GM23338 (cell line): ENCODE data around the gene INPP5D. TPM values are rescaled to one million over a fixed set of nuclear protein-coding genes. Genes with fewer than 3 reads are reported as not detected.

ENCODE experiments used
- ATAC-seq: fragments of 200-7000 bp; cut with Tn5 transposase; 3 replicates; pipeline ENCODE4 v1.9.1; 2020
- DNase-seq: peaks from one replicate; pipeline ENCODE4 v3.0.0-alpha.2; 2015; ENCODE audit warnings: low spot score
- H2AFZ ChIP-seq: fragments of 200-600 bp; sonication (generic); 2 replicates; pipeline ENCODE4 v1.8.0; 2016; ENCODE audit warnings: antibody characterized with exemption, mild to moderate bottlenecking, moderate library complexity
- H3F3A ChIP-seq: fragments of 200-600 bp; sonication (generic); replicated peaks from 2 replicates; pipeline ENCODE4 v1.8.0; 2017; ENCODE audit warnings: antibody characterized with exemption, mixed run types, low read depth
- H3K27ac ChIP-seq: fragments of 200-600 bp; sonication (generic); 2 replicates; pipeline ENCODE4 v1.6.1; 2016; ENCODE audit warnings: low read depth
- H3K27me3 ChIP-seq: fragments of 200-600 bp; sonication (generic); 2 replicates; pipeline ENCODE4 v1.8.0; 2016; ENCODE audit warnings: mild to moderate bottlenecking, mixed run types, moderate library complexity; ENCODE audit not compliant: insufficient read depth
- H3K36me3 ChIP-seq: fragments of 200-600 bp; sonication (generic); 2 replicates; pipeline ENCODE4 v1.8.0; 2016; ENCODE audit warnings: mild to moderate bottlenecking; ENCODE audit not compliant: insufficient read depth
- H3K4me1 ChIP-seq: fragments of 200-600 bp; sonication (generic); 2 replicates; pipeline ENCODE4 v1.8.0; 2016; ENCODE audit warnings: mild to moderate bottlenecking, moderate library complexity; ENCODE audit not compliant: insufficient read depth
- H3K4me2 ChIP-seq: fragments of 200-600 bp; sonication (generic); 2 replicates; pipeline ENCODE4 v1.7.1; 2017; ENCODE audit warnings: mixed run types
- H3K4me3 ChIP-seq: fragments of 200-600 bp; sonication (generic); 2 replicates; pipeline ENCODE4 v1.6.1; 2016; ENCODE audit warnings: mixed run types
- H3K79me2 ChIP-seq: fragments of 200-600 bp; sonication (generic); replicated peaks from 2 replicates; pipeline ENCODE4 v1.8.0; 2017; ENCODE audit warnings: mild to moderate bottlenecking; ENCODE audit not compliant: insufficient read depth
- H3K9me2 ChIP-seq: fragments of 200-600 bp; sonication (generic); 2 replicates; pipeline ENCODE4 v1.8.0; 2017; ENCODE audit not compliant: insufficient read depth
- H4K20me1 ChIP-seq: fragments of 200-600 bp; sonication (generic); replicated peaks from 2 replicates; pipeline ENCODE4 v1.8.0; 2017; ENCODE audit warnings: mild to moderate bottlenecking; ENCODE audit not compliant: insufficient read depth
- H3K27ac Mint-ChIP-seq: 2 replicates; pipeline ENCODE4 v1.8.0; 2020; ENCODE audit warnings: inconsistent platforms, mild to moderate bottlenecking, moderate library complexity, mixed read lengths
- H3K27me3 Mint-ChIP-seq: 3 replicates; pipeline ENCODE4 v1.8.0; 2022; ENCODE audit warnings: low read depth, mild to moderate bottlenecking, moderate library complexity, mixed read lengths, inconsistent platforms; ENCODE audit not compliant: insufficient read depth, poor library complexity
- H3K36me3 Mint-ChIP-seq: 3 replicates; pipeline ENCODE4 v1.8.0; 2021; ENCODE audit warnings: low read depth, mild to moderate bottlenecking, inconsistent platforms, moderate library complexity, mixed read lengths
- H3K4me1 Mint-ChIP-seq: 3 replicates; pipeline ENCODE4 v1.8.0; 2020; ENCODE audit warnings: mild to moderate bottlenecking, inconsistent platforms, mixed read lengths
- H3K4me3 Mint-ChIP-seq: 3 replicates; pipeline ENCODE4 v1.8.0; 2021; ENCODE audit warnings: moderate library complexity, mild to moderate bottlenecking, inconsistent platforms, mixed read lengths
- H3K9me3 Mint-ChIP-seq: 3 replicates; pipeline ENCODE4 v1.8.0; 2020; ENCODE audit warnings: moderate library complexity, mild to moderate bottlenecking, inconsistent platforms, mixed read lengths
- EZH2phosphoT487 ChIP-seq: fragments of 200-600 bp; sonication (generic); IDR thresholded peaks from one replicate; pipeline ENCODE4 v1.8.1; 2018; ENCODE audit warnings: antibody characterized with exemption; ENCODE audit not compliant: unreplicated experiment
- JUNB ChIP-seq: IDR thresholded peaks from one replicate; pipeline ENCODE4 v1.6.1; 2016; ENCODE audit warnings: antibody characterized with exemption; ENCODE audit not compliant: unreplicated experiment
- STAT1 ChIP-seq: IDR thresholded peaks from one replicate; pipeline ENCODE4 v1.6.1; 2016; ENCODE audit warnings: antibody characterized with exemption; ENCODE audit not compliant: unreplicated experiment
- ZNF114 ChIP-seq: fragments of 250-450 bp; sonication (Bioruptor Pico); IDR thresholded peaks from 2 replicates; pipeline ENCODE4 v1.5.0; 2020; ENCODE audit warnings: mild to moderate bottlenecking, moderate library complexity
- ZNF331 ChIP-seq: fragments of 250-450 bp; sonication (Bioruptor Pico); IDR thresholded peaks from 2 replicates; pipeline ENCODE4 v1.5.0; 2020; ENCODE audit warnings: low read depth, mild to moderate bottlenecking, moderate library complexity
- polyA plus RNA-seq: library from polyadenylated mRNA; unstranded; fragments of >200 nt; fragmentation: Nextera tagmentation; extraction: Ambion mirVana; gene quantifications from 2 replicates; pipeline ENCODE4 v1.2.1, GENCODE V29; 2016
- total RNA-seq: library from RNA; depleted of rRNA; stranded (reverse); fragments of >200 nt; shearing (Covaris generic); gene quantifications from 2 replicates; pipeline ENCODE4 v1.2.3, GENCODE V29; 2014
- TF ChIP-seq, protein P1 (sequence below): fragments of 250-450 bp; sonication (Bioruptor Pico); IDR thresholded peaks from 2 replicates; pipeline ENCODE4 v1.5.0; 2020; ENCODE audit warnings: mild to moderate bottlenecking, moderate library complexity
- TF ChIP-seq, protein P2 (sequence below), 2 experiments: fragments of 200-600 bp in 1 of 2; sonication (generic) in 1 of 2; conservative IDR thresholded peaks; 2 replicates each; pipeline versions ENCODE4 v1.5.1 to v1.6.1; 2016 to 2017; ENCODE audit warnings: antibody characterized with exemption in 2 of 2, low read depth in 2 of 2, mild to moderate bottlenecking in 2 of 2, moderate library complexity in 1 of 2
- TF ChIP-seq, protein P3 (sequence below): IDR thresholded peaks from 2 replicates; pipeline ENCODE4 v1.6.1; 2016; ENCODE audit warnings: antibody characterized with exemption

INPP5D gene
- total and polyA plus RNA-seq, 2 experiments from 2014 or later: 6.6 to 8.3 TPM

DNA sequence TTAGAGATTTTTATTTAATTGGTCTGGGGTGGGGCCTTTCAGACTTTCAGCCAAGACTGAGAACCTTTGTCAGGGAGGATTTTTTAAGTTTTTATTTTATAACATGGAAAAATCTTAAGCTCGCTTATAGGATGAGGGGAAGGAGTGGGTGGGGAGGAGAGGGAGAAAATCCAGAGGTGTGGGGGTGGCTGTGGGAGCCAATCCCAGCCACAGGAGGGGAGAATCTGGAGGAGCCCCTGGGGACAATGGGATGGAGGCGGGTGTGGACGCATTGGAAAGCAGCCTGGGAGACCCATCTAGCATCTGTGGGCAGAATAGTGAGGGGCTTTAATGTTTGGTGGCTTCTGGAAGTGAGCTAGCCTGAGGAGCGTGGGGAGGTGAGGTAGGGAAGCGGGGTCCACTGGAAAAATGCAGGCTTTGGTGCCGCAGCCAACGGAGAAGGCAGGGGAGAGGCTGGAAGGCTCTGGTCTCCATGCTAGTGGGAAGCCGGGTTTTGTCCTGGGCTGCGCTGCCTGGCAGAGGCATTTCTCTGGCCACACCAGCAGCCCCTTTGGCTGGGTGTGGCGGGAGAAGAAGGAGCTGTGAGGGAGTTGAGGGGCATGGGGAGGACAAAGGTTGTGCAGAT, 11.5 kb upstream of the INPP5D start (continued):
- TF ChIP-seq, protein P1, sequence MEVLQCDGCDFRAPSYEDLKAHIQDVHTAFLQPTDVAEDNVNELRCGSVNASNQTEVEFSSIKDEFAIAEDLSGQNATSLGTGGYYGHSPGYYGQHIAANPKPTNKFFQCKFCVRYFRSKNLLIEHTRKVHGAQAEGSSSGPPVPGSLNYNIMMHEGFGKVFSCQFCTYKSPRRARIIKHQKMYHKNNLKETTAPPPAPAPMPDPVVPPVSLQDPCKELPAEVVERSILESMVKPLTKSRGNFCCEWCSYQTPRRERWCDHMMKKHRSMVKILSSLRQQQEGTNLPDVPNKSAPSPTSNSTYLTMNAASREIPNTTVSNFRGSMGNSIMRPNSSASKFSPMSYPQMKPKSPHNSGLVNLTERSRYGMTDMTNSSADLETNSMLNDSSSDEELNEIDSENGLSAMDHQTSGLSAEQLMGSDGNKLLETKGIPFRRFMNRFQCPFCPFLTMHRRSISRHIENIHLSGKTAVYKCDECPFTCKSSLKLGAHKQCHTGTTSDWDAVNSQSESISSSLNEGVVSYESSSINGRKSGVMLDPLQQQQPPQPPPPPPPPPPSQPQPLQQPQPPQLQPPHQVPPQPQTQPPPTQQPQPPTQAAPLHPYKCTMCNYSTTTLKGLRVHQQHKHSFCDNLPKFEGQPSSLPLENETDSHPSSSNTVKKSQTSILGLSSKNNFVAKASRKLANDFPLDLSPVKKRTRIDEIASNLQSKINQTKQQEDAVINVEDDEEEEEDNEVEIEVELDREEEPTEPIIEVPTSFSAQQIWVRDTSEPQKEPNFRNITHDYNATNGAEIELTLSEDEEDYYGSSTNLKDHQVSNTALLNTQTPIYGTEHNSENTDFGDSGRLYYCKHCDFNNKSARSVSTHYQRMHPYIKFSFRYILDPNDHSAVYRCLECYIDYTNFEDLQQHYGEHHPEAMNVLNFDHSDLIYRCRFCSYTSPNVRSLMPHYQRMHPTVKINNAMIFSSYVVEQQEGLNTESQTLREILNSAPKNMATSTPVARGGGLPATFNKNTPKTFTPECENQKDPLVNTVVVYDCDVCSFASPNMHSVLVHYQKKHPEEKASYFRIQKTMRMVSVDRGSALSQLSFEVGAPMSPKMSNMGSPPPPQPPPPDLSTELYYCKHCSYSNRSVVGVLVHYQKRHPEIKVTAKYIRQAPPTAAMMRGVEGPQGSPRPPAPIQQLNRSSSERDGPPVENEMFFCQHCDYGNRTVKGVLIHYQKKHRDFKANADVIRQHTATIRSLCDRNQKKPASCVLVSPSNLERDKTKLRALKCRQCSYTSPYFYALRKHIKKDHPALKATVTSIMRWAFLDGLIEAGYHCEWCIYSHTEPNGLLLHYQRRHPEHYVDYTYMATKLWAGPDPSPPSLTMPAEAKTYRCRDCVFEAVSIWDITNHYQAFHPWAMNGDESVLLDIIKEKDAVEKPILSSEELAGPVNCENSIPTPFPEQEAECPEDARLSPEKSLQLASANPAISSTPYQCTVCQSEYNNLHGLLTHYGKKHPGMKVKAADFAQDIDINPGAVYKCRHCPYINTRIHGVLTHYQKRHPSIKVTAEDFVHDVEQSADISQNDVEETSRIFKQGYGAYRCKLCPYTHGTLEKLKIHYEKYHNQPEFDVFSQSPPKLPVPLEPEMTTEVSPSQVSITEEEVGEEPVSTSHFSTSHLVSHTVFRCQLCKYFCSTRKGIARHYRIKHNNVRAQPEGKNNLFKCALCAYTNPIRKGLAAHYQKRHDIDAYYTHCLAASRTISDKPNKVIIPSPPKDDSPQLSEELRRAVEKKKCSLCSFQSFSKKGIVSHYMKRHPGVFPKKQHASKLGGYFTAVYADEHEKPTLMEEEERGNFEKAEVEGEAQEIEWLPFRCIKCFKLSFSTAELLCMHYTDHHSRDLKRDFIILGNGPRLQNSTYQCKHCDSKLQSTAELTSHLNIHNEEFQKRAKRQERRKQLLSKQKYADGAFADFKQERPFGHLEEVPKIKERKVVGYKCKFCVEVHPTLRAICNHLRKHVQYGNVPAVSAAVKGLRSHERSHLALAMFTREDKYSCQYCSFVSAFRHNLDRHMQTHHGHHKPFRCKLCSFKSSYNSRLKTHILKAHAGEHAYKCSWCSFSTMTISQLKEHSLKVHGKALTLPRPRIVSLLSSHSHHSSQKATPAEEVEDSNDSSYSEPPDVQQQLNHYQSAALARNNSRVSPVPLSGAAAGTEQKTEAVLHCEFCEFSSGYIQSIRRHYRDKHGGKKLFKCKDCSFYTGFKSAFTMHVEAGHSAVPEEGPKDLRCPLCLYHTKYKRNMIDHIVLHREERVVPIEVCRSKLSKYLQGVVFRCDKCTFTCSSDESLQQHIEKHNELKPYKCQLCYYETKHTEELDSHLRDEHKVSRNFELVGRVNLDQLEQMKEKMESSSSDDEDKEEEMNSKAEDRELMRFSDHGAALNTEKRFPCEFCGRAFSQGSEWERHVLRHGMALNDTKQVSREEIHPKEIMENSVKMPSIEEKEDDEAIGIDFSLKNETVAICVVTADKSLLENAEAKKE: no peak
- no peak for TF ChIP-seq ZNF331 (CRISPR knock-in tag)
- TF ChIP-seq ZNF114 (CRISPR knock-in tag): no peak
- TF ChIP-seq, protein P2, sequence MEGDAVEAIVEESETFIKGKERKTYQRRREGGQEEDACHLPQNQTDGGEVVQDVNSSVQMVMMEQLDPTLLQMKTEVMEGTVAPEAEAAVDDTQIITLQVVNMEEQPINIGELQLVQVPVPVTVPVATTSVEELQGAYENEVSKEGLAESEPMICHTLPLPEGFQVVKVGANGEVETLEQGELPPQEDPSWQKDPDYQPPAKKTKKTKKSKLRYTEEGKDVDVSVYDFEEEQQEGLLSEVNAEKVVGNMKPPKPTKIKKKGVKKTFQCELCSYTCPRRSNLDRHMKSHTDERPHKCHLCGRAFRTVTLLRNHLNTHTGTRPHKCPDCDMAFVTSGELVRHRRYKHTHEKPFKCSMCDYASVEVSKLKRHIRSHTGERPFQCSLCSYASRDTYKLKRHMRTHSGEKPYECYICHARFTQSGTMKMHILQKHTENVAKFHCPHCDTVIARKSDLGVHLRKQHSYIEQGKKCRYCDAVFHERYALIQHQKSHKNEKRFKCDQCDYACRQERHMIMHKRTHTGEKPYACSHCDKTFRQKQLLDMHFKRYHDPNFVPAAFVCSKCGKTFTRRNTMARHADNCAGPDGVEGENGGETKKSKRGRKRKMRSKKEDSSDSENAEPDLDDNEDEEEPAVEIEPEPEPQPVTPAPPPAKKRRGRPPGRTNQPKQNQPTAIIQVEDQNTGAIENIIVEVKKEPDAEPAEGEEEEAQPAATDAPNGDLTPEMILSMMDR (conservative IDR thresholded peaks at IDR 0.05; ENCODE audit: low read depth in 2 of 2): no peak
- TF ChIP-seq STAT1: no peak
- no peak for TF ChIP-seq EZH2phosphoT487

DNA sequence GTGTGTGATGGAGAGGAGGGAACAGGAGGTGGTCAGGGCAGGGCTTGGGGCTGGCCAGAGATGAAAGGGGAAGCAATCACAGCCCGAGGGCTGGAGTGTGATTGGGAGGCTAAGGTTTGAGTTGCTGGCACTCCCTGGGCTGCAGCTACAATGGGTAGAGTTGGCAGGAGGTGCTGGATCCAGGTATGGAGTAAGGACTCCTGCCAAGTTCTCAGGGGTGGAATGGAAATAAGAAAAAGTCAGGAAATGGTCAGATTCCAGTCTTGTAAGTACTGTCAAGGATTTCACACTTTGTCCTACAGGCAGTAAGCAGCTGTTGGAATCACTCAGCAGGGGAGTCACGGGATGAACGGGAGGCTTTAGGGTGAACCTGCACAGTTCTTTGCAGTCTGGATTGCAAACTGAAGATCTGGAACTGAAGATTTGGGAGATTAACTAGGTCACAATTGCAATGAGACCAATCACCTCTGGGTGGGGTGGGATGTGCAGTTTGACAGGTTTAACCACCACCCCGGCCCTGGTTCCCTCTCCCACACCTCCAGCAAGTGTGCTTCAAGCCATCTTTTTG, 10.9 kb upstream of the INPP5D start:
- no peak overlapping the region; the same call in 1 of the 2 replicates for H2AFZ ChIP-seq
- no peaks in the 10 kb centered on the region for H3K79me2 ChIP-seq
- peaks cover 53% of the 10 kb centered on the region for H3K4me1 Mint-ChIP-seq
- no peaks in the 10 kb centered on the region for H3K36me3 Mint-ChIP-seq
- H4K20me1 ChIP-seq: no peaks in the 10 kb centered on the region
- no peaks in the 10 kb centered on the region for H3K9me3 Mint-ChIP-seq
- H3K27me3 ChIP-seq: no peaks in the 10 kb centered on the region
- peaks cover 29% of the 10 kb centered on the region for H3K4me1 ChIP-seq
- 0 out of 2 replicates have a peak, but pooled peaks cover 7% of the 10 kb centered on the region for H3F3A ChIP-seq
- H3K9me2 ChIP-seq: peaks cover 7% of the 10 kb centered on the region; the same call in 1 of the 2 replicates
- DNase-seq: no peak
- no peak for ATAC-seq
- no peak overlapping the region; the same call in 2 of the 3 replicates for H3K4me3 Mint-ChIP-seq
- no peak overlapping the region for H3K27ac ChIP-seq
- no peak overlapping the region for H3K27ac Mint-ChIP-seq
- no peak overlapping the region for H3K4me3 ChIP-seq
- H3K27me3 Mint-ChIP-seq: peaks cover 20% of the 10 kb centered on the region
- no peak overlapping the region for H3K4me2 ChIP-seq
- no peaks in the 10 kb centered on the region for H3K36me3 ChIP-seq
- TF ChIP-seq STAT1 (no peak), JUNB (no peak), ZNF114 (CRISPR knock-in tag) (no peak)
- TF ChIP-seq, protein P3, sequence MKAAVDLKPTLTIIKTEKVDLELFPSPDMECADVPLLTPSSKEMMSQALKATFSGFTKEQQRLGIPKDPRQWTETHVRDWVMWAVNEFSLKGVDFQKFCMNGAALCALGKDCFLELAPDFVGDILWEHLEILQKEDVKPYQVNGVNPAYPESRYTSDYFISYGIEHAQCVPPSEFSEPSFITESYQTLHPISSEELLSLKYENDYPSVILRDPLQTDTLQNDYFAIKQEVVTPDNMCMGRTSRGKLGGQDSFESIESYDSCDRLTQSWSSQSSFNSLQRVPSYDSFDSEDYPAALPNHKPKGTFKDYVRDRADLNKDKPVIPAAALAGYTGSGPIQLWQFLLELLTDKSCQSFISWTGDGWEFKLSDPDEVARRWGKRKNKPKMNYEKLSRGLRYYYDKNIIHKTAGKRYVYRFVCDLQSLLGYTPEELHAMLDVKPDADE: no peak
- TF ChIP-seq, protein P2 (conservative IDR thresholded peaks at IDR 0.05; ENCODE audit: low read depth in 2 of 2): no peak
